ENCODE results near the gene SPO11.

GRCh38 chr20:57287901-57288300, 41.7 kb upstream of the SPO11 start:
- TF ChIP-seq CTCF (IDR thresholded peaks at IDR 0.05) = no peak
- no peak for TF ChIP-seq POLR2A (IDR thresholded peaks at IDR 0.05)

Measured in Peyer's patch (tissue), 4 donors.